Body of pancreas (tissue), 4 donors: ENCODE results near the gene AVPI1. TPM values are rescaled to one million over a fixed set of nuclear protein-coding genes. Genes with fewer than 3 reads are reported as not detected.
"Not testable (repeated sequence)": the region's sequence is repeated elsewhere in the genome, so short reads cannot be mapped to it uniquely, and the experiment has no call there.

ENCODE experiments used
- ATAC-seq: fragments of 150-250 bp; one replicate; pipeline ENCODE4 v1.9.1; 2016
- DNase-seq, 4 donors: peaks; one replicate each; pipeline ENCODE4 v3.0.0-alpha.2; 2019
- H3K27ac ChIP-seq, 4 donors: fragments of 200-600 bp; sonication (generic); 1 replicate in 3 of 4; 2 replicates in 1 of 4; pipeline versions ENCODE4 v1.5.1 to v1.6.1; 2016 to 2019; ENCODE audit warnings: mild to moderate bottlenecking in 1 of 4, mixed read lengths in 1 of 4, moderate library complexity in 1 of 4
- H3K27me3 ChIP-seq, 2 donors: fragments of 200-600 bp; sonication (generic); one replicate each; pipeline ENCODE4 v1.6.0; 2016; ENCODE audit warnings: mild to moderate bottlenecking in 1 of 2
- H3K36me3 ChIP-seq, 2 donors: fragments of 200-600 bp; sonication (generic); replicated peaks in 1 of 2; 2 replicates each; pipeline ENCODE4 v1.5.1; 2016; ENCODE audit warnings: low read depth in 2 of 2; ENCODE audit not compliant: insufficient read depth in 1 of 2
- H3K4me1 ChIP-seq: fragments of 200-600 bp; sonication (generic); one replicate; pipeline ENCODE4 v1.6.0; 2016
- H3K4me3 ChIP-seq, 2 donors: fragments of 200-600 bp; sonication (generic); 1 replicate in 1 of 2; 2 replicates in 1 of 2; pipeline ENCODE4 v1.5.1; 2016 to 2019
- H3K9me3 ChIP-seq, 3 donors: fragments of 200-600 bp; sonication (generic); 1 replicate in 2 of 3; 2 replicates in 1 of 3; pipeline ENCODE4 v1.5.1; 2016
- POLR2A ChIP-seq, 3 donors: fragments of 450-650 bp; IDR thresholded peaks; one replicate each; pipeline ENCODE4 v1.6.1; 2016; ENCODE audit warnings: antibody characterized with exemption in 3 of 3, mild to moderate bottlenecking in 2 of 3
- WGBS, 2 donors: methylation state at CpG; one replicate each; pipeline ENCODE4 v1.1.5; 2017; 5-methylcytosine and 5-hydroxymethylcytosine counted together
- intact Hi-C: fragments of 100-400 bp; cut with DNase I; formaldehyde crosslinking; loops from one replicate; pipeline ENCODE4 v1.15.1; 2023
- total RNA-seq, 2 donors: library from RNA; depleted of rRNA; stranded (reverse); fragments of >200 nt; gene quantifications; one replicate each; pipeline ENCODE4 v1.1.0, GENCODE V29; 2016
- TF ChIP-seq, protein P1 (sequence below), 7 experiments: fragments of 450-650 bp in 4 of 7; fragments of 200-600 bp in 3 of 7; sonication (generic) in 3 of 7; IDR thresholded peaks; one replicate each; pipeline ENCODE4 v1.5.1; 2016 to 2019; ENCODE audit warnings: antibody characterized with exemption in 7 of 7

Gene AVPI1
- total RNA-seq, 2 donors from 2014 or later, result 5.7 to 14.8 TPM

DNA sequence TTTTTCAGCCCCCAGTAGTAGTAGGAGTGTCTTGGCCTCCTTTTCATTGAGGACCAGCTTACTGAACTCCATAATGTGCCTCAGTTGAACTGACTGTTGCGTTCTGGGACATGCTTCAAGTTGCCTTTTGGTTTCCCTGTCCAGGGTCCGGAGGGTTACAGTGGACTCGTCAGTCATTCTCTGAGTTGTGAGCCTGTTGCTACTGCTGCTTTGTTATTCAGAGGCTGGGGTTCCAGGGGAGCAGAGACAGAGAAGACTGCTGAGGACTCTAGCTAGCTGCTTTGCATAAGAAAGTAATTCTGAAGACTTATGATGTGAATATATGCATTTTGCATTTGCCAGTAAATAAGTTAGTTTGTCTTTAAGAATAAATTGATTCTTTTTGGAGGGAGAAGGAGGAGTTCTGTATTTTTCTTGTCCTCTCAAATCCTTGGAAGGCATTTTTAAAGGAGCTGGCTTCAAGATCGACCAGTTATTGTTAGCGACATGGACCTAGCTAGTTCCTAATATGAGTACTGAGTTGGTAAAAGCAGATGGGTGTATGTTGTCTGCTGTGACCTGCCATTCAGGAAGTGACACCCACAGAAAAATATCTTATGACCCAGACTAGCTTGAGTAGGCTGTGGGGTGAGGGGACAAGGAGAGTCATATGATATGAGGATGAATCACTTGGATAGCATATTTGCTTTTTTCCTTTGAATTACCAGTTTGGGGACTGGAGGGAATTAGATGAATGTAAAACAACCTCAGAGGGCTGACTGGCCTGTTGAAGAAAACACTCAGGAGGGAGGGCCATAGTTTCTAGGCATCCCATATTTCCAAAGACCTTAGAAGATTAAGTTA, 38.3 kb downstream of the AVPI1 start:
- peak overlapping the region in 1 of 4 donors; percentile 63 for H3K27ac ChIP-seq

GRCh38 chr10:97647556-97647955, 39.5 kb downstream of the AVPI1 start:
- Histone ChIP-seq H3K27ac (peak overlapping the region in 1 of 4 donors; percentile 15), H3K27me3 (no peaks in the 10 kb centered on the region), H3K9me3 (no peaks in the 10 kb centered on the region), H3K4me1 (peaks cover under 1% of the 10 kb centered on the region), H3K36me3 (peaks cover 6 to 10% of the 10 kb centered on the region in 2 donors), H3K4me3 (no peak overlapping the region)
- DNase-seq, result no peak
- intact Hi-C loops, result no loop called here
- TF ChIP-seq POLR2A (IDR thresholded peaks at IDR 0.05), result no peak
- TF ChIP-seq, protein P1, sequence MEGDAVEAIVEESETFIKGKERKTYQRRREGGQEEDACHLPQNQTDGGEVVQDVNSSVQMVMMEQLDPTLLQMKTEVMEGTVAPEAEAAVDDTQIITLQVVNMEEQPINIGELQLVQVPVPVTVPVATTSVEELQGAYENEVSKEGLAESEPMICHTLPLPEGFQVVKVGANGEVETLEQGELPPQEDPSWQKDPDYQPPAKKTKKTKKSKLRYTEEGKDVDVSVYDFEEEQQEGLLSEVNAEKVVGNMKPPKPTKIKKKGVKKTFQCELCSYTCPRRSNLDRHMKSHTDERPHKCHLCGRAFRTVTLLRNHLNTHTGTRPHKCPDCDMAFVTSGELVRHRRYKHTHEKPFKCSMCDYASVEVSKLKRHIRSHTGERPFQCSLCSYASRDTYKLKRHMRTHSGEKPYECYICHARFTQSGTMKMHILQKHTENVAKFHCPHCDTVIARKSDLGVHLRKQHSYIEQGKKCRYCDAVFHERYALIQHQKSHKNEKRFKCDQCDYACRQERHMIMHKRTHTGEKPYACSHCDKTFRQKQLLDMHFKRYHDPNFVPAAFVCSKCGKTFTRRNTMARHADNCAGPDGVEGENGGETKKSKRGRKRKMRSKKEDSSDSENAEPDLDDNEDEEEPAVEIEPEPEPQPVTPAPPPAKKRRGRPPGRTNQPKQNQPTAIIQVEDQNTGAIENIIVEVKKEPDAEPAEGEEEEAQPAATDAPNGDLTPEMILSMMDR (IDR thresholded peaks at IDR 0.05), result no peak
- 83 to 95% methylated on average over 1 of the region's 1 CpG for WGBS, 2 donors
- no peak for ATAC-seq

More for the DNA sequence above, 38.3 kb downstream of the AVPI1 start:
- Histone ChIP-seq H3K9me3 (no peaks in the 10 kb centered on the region), H3K4me3 (no peak overlapping the region), H3K4me1 (no peaks in the 10 kb centered on the region), H3K36me3 (peaks cover 6 to 13% of the 10 kb centered on the region in 2 donors), H3K27me3 (no peaks in the 10 kb centered on the region)
- ATAC-seq (peak; percentile 47), DNase-seq (peak in 1 of 4 donors; percentile 56)
- WGBS, 2 donors, result 76 to 80% methylated on average over 5 of the region's 5 CpGs
- intact Hi-C loops, result no loop called here
- TF ChIP-seq POLR2A (IDR thresholded peaks at IDR 0.05), result peak in 2 of 3 donors; percentile 11 to 42
- TF ChIP-seq, protein P1 (IDR thresholded peaks at IDR 0.05), result no peak

DNA sequence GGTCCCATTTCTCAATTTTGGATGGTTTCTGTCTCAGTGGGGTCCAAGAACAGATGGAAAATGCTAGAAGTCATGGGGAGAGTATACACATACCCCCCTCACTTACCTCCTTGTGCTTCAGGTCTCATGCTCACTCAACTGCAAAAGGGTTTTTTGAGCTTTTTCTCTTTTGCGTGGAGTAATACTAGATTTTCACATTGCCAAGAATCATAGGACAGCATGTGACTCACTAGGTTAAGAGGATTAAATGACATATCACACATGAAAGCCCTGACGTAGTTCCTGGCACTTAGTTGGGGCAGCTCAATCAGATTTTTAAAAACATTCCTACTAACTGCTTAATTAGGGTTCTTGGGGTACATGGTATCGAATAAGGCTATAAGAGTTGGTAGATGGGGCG, 42.1 kb downstream of the AVPI1 start:
- 94 to 100% methylated on average over 4 of the region's 4 CpGs for WGBS, 2 donors
- TF ChIP-seq, protein P1 (IDR thresholded peaks at IDR 0.05), result no peak
- TF ChIP-seq POLR2A (IDR thresholded peaks at IDR 0.05), result no peak

GRCh38 chr10:97643441-97643985, 43.5 kb downstream of the AVPI1 start:
- 88 to 92% methylated on average over 4 of the region's 4 CpGs for WGBS, 2 donors
- TF ChIP-seq, protein P1 (IDR thresholded peaks at IDR 0.05), result no peak
- intact Hi-C loops, result no loop called here
- Histone ChIP-seq H3K27ac (no peak overlapping the region), H3K9me3 (no peaks in the 10 kb centered on the region), H3K4me3 (no peak overlapping the region), H3K4me1 (peaks cover 15% of the 10 kb centered on the region), H3K36me3 (peaks cover 0 to 3% of the 10 kb centered on the region in 2 donors), H3K27me3 (no peaks in the 10 kb centered on the region)
- no peak for DNase-seq
- no peak for ATAC-seq

More for the DNA sequence above, 42.1 kb downstream of the AVPI1 start:
- peaks cover 15% of the 10 kb centered on the region for H3K4me1 ChIP-seq
- no peak for DNase-seq
- peaks cover 0 to 3% of the 10 kb centered on the region in 2 donors for H3K36me3 ChIP-seq
- no peak overlapping the region for H3K27ac ChIP-seq
- no peak for ATAC-seq
- no peaks in the 10 kb centered on the region for H3K27me3 ChIP-seq
- H3K9me3 ChIP-seq, result no peaks in the 10 kb centered on the region
- intact Hi-C loops, result no loop called here
- no peak overlapping the region for H3K4me3 ChIP-seq

GRCh38 chr10:97642471-97643159, 44.4 kb downstream of the AVPI1 start:
- intact Hi-C loops, H3K27me3 ChIP-seq, DNase-seq, H3K36me3 ChIP-seq, ATAC-seq, H3K9me3 ChIP-seq, H3K27ac ChIP-seq, H3K4me3 ChIP-seq: not testable (repeated sequence)
- peaks cover 15% of the 10 kb centered on the region for H3K4me1 ChIP-seq
- 92 to 95% methylated on average over 11 to 13 of the region's 13 CpGs for WGBS, 2 donors
